ENCODE results near the gene NYAP1.
A peak's percentile ranks its signal among the peaks of the same experiment; 100 is the strongest.
"Not testable (repeated sequence)": the region's sequence is repeated elsewhere in the genome, so short reads cannot be mapped to it uniquely, and the experiment has no call there.

The NYAP1 gene

DNA sequence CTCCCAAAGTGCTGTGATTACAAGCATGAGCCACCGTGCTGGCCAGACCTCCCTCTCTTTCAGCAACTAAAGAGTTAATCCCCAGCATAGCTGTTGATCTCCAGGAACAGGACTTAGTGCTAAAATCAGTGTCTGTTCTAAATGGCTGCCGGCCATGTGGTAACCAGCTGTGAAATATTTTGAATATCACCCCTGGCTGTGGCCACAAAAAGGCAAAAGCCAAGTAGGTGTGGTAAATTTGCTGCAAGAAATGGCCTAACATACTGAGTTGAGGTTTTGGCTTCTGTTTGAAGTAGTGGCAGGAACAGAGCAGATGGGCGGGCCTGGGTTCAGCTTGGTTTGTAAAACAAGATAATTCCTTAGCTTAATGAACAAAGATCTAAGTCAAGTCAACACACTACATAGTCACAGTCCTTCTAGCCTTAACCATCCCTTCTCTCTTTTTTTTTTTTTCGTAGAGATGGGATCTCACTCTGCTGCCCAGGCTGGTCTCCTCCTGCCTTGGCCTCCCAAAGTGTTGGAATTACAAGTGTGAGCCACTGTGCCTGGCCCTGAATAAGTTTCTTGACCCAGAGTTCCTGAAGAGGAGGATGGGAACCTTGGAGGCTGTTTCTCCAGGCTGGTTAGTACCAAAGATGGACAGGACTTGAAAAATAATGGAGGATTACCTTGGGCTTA, 32.5 kb downstream of the NYAP1 start:
- DNase-seq, result peak; percentile 4 to 7

GRCh38 chr7:100517305-100517704, 33.6 kb downstream of the NYAP1 start:
- DNase-seq, result no peak

DNA sequence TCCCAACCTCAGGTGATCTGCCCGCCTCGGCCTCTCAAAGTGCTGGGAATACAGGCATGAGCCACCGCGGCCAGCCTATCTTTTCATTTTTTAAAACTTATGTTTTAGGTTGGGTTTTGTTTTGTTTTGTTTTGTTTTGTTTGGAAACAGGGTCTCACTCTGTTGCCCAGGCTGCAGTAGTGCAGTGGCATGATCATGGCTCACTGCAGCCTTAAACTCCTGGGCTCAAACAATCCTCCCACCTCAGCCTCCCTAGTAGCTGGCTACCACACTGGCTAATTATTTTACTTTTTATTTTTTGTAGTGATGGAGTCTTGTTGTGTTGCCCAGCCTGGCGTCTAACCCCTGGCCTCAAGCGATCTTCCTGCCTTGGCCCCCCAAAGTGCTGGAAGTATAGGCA, 35.9 kb downstream of the NYAP1 start:
- DNase-seq, result no peak

DNA sequence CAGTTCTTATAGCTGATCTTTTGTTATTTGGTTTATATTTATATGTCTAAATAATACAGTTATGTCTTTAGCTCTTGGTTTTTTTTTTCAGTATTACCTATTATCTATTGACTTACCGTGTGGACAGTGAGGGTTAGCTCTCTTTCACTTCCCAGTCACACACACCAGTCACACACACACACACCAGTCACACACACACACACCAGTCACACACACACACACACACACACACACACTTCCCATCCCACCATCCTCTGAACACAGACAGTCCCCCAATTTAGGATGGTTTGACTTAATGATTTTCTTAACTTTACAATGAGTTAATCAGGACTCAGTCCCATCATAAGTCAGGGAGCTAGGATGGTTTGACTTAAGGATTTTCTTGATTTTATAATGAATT, 36.4 kb downstream of the NYAP1 start:
- DNase-seq, result no peak

- DNase-seq, result no peak
These were observed 37.3 kb downstream of the NYAP1 start for GRCh38 chr7:100521076-100521475.

DNA sequence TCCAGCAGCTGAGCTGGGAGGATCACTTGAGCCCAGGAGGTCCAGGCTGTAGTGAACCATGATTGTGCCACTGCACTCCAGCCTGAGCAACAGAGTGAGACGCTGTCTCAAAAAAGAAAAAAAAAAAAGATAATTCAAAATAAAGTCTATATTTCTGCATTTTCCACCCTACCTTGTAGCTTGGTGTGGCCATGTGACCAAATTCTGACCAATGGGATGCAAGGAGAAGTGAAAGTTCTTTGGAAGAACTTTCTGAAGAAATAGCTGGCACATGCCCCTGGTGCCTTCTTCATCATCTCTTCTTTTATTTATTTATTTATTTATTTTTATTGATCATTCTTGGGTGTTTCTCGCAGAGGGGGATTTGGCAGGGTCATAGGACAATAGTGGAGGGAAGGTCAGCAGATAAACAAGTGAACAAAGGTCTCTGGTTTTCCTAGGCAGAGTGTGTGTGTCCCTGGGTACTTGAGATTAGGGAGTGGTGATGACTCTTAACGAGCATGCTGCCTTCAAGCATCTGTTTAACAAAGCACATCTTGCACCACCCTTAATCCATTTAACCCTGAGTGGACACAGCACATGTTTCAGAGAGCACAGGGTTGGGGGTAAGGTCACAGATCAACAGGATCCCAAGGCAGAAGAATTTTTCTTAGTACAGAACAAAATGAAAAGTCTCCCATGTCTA, 38.3 kb downstream of the NYAP1 start:
- not testable (repeated sequence) for DNase-seq

DNA sequence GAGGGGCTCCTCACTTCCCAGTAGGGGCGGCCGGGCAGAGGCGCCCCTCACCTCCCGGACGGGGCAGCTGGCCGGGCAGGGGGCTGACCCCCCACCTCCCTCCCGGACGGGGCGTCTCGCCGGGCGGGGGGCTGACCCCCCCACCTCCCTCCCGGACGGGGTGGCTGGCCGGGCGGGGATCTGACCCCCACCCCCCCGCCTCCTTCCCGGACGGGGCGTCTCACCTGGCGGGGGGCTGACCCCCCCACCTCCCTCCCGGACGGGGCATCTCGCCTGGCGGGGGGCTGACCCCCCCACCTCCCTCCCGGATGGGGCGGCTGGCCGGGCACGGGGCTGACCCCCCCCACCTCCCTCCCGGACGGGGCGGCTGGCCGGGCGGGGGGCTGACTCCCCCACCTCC, 39.5 kb downstream of the NYAP1 start:
- not testable (repeated sequence) for DNase-seq

DNA sequence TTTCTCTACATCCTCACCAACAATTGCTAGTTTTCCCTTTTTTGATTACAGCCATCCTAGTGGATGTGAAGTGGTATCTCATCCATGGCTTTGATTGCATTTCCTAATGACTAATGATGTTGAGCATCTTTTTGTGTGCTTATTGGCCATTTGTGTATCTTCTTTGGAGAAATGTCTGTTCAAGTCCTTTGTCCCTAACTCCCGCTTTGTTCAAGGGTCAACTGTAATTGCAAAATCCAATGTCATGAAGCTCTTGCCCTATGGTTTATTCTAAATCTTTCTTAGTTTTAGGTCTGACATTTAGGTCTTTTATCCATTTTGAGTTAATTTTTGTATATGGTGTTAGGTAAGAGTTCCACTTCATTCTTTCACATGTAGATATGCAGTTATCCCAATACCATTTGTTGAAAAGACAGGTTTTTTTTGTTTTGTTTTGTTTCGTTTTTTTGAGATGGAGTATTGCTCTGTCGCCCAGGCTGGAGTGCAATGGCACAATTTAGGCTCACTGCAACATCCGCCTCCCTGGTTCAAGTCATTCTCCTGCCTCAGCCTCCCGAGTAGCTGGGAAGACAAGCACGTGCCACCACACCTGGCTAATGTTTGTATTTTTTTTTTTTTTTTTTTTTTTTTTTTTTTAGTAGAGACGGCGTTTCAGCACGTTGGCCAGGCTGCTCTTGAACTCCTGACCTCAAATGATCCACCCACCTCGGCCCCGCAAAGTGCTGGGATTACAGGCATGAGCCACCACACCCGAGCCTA, 44.6 kb downstream of the NYAP1 start:
- not testable (repeated sequence) for DNase-seq

- DNase-seq, result no peak
These were observed 48.7 kb downstream of the NYAP1 start for GRCh38 chr7:100532165-100533022.

GRCh38 chr7:100535982-100536381, 52.3 kb downstream of the NYAP1 start:
- DNase-seq, result not testable (repeated sequence)

DNA sequence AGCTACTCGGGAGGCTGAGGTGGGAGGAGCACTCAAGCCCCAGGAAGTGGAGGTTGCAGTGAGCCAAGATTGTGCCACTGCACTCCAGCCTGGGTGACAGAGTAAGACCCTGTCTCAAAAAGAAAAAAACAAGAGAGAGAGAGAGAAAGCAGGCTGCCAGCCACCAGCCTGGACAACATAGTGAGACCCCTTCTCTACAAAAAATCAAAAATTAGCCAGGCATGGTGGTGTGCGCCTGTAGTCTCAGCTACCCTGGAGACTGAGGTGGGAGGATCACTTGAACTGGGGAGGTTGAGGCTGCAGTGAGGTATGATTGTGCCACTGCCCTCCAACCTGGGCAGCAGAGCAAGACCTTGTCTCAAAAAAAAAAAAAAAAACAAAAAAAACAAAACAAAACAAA, 53.0 kb downstream of the NYAP1 start:
- DNase-seq, result not testable (repeated sequence)

GRCh38 chr7:100538348-100538653, 54.6 kb downstream of the NYAP1 start:
- DNase-seq, result no peak

- DNase-seq, result peak; percentile 100
These were observed 55.1 kb downstream of the NYAP1 start, which contains the start of gene AGFG2 for GRCh38 chr7:100538654-100539435. Gene AGFG2, plus strand, starts transcription at chr7:100539203. Its CDS starts 144 bp downstream, at chr7:100539347.

- no peak for DNase-seq
These were observed 55.8 kb downstream of the NYAP1 start for GRCh38 chr7:100539436-100540006.

DNA sequence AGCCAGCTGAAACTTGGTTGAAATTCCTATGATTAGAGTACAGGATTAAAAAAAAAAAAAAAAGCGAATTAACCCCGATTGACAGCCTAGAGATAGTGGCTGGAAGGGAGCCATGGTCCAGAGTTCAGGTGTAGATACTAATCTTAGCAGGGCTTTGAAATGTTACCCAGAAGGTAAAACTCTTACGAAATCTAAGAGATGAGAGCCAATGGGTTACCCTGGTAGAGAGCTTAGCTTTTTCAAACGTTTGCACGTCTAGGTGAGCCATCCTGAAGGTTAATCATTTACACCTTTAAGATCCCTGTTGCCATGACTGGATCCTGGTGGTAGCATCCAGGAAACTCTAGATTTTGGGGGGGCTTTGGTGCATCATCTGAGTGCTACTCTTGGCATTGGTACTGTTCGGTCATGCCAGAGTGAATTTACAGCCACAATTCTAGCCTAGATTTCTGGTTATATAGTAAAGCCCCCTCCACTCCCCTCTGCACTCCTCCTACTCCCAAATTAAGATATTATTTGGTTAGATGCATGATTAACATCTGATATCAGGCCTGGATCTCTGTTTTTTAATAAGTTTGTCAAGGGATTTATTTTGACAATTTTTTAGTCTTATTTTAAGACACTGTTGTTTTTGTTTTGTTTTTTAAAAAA, 56.5 kb downstream of the NYAP1 start:
- DNase-seq, result no peak

GRCh38 chr7:100541309-100541708, 57.6 kb downstream of the NYAP1 start:
- DNase-seq, result not testable (repeated sequence)

DNA sequence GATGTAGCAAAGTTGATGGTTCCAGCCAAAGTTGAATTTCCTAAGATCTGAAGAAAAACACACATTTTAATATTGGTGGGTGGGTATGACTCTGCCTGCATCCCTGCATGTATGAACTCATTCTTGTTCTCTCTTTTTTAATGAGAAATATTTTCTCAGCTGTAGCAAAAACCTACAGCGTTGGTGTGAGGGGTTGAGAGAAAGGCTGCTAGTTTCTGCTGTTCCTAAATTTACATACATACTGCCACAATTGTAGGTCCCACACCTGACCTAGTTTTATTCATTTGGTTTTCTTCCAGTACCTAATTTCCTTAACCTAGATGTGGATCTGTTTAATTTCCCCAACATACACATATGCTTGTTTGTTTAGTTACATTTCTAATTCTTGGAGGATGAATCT, 59.9 kb downstream of the NYAP1 start:
- DNase-seq, result no peak

GRCh38 chr7:100544386-100544785, 60.7 kb downstream of the NYAP1 start:
- DNase-seq, result no peak
